NCI-H446 treated with DMSO at 0.1 percent for 48 hours (cell line): ENCODE measurements around the gene PACS2.
"Not testable (repeated sequence)": the region's sequence is repeated elsewhere in the genome, so short reads cannot be mapped to it uniquely, and the experiment has no call there.

Source experiments
- DNase-seq: peaks from one replicate; lab custom pipeline; 2025; lab: John Stamatoyannopoulos, UW

PACS2 gene

DNA sequence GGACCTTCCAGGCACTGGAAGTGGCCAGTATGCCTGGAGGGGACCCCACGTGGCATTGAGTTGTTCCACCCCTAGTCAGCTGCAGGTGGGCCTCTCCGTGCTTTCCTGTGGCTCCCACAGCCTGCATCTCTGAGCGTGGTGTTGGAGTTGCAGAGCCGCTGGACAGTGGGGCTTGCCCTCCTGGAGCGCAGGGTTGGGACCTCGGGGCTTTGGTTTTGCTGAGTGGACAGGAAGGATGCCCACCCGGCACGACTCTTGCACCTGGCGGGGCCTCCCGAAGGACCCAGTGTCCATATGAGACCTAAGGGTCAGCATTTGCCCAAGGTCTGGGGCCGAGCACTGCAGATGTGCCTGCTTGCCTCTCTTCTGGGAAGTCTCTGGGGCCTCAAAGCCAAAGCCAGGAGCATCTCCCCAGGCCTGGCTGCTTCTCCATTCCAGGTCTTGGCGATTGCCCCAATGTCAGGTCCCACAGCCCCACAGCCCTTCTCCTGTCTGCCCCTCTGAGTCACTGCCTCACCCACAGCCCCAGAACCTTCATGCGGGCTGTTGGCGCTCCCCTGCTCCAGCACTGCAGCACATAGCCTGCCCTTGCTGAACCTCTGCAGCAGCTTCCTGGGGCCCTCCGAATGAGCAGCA lies 1.5 kb downstream of the PACS2 start:
- no peak for DNase-seq

DNA sequence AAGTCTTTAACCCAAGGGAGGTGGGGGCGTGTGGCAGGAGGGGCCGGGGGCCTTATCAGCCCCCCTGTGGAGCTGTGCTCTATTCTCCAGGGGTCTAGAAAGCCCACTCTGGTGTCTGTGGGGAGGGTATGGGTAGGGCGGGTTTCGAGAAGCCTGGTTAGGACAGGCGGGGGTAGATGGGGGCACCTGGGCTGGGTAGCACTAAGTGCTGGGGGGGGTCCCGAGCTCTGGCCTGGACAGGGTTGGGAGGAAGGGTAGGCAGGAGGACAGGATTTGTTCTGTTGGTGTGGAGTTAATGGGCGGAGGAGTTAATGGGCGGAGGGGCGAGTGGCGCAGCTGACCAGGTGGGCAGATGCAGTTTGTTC lies 2.0 kb downstream of the PACS2 start:
- DNase-seq = no peak

DNA sequence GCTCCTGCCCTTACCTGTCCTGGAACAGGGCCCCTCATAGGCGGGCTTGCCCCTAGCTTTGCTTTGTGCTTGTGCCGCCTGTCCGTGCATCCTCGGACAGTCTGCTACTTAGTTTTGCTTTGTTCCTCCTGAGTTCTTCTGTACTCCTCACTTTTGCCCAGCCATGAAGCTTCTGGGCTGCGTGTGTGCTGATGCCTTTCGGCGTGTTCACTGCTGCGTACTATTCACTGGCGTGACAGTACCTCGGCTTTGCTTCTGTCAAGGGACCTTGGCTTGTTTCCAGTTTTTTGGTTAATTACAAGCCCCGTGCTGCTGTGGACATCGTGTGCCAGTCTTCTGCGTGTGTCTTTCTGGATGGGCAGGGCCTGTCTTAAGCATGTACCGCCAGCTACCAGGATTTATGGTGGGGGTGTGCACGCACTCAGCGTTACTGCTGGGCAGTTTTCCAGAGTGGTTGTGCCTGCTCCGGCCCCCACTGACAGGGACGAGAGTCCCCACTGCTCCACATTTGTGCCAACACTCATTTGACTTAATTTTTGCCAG lies 2.5 kb downstream of the PACS2 start:
- DNase-seq = peak; percentile 30

DNA sequence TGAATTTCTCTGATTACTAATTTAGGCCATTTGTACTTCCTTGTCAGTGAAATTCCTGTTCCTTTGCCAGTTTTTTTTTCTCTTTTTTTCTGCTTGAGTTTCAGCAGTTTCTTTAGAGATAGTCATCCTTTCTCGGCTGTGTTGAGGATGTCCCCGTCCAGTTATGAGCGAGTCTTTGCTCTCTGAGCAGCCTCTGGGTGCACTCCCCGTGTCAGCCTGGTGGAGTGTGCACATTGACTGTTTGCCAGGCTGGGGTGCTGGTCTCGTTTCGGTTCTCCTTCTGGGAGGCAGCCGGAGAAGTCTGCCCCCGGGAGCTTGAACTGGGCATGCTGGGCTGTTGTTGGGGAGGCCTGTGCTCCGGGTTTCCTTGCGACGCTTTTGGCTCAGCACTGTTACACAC lies 3.0 kb downstream of the PACS2 start:
- DNase-seq = no peak

DNA sequence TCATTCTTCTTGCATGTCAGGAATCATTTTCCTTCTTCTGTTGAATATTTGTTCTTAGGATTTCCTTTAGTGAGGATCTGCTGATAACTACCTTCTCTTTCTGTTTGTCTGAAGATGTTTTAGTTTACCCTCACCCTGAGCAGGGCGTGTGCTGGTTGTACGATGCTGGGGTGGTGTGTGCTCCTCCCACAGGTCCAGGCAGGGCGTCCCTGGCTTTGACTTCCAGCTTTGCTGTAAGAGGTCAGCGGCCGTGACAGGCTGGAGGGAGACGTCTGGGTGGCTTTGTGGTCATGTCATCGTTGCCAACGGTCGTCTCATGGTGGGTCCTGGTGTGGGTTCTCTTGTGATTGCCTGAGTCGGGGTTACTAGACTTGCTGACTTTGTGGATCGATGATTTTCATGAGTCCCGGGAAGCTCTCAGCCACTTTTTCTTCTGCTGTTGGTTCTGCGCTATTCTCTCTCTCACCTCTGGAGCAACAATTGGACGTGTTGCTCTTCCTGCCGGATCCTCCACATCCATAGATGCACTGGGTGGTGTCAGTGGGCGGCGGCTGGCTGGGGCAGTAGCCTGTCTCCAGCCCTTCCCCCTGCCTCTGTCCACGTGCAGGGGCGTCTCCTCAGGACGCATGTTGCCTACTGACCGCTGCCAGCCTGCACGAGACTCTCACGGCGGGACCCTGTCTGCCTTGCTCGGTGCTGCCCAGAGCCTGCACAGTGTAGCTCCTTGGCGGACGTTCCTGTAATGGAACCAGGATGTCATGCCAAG lies 8.4 kb downstream of the PACS2 start:
- DNase-seq = no peak

DNA sequence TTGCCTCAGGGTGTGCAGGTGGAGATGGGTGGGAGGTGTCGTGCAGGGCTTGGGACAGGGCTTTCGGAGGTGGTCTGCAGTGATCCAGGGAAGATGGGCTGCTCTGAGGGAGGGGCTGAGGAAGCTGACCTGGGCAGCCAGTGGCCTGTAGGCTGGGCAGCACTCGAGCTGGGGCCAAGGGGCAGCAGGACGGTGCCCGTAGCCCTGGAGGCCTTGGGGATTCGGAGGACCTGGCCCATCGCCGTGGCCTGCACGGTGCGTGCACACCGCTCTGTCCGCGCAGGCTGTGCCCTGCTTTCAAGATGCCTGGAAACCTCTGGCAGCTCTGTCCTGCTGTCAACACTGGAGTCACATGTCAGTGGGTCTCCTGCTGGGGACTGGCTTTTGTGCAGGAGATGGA lies 9.1 kb downstream of the PACS2 start:
- no peak for DNase-seq

DNA sequence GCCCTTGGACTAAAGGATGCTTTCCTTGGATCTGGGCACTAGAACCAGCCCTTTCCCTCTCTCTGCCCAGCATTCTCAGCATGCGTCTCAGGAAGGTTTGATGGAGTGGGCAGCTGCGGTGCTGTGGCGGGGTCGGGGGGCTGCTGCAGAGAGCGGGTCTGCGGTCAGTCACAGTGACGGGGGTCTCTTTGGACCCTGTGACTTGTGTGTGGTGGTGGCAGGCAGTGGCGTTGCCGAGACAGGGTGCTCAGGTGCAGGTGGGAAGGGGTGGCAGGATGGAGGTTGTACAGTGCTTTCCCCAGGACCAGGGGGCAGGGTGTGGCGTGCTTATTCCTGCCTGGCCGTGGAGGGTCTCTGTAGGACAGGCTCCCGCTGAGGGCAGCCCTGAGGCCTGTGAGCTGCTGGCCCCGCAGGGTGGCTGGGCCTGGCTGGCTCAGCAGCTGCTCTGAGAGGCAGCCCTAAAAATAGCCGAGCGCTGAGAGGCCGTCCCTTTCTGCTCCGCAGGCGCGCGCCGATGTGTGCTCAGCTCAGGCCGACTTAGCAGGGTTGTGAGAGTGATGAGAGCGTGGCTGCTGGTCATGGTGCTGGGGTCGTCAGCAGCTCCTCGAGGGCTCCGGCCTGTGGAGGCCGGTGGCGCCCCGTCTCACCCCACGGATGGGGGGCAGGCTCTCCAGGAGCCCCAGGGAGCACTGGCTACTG lies 9.7 kb downstream of the PACS2 start:
- DNase-seq = no peak

DNA sequence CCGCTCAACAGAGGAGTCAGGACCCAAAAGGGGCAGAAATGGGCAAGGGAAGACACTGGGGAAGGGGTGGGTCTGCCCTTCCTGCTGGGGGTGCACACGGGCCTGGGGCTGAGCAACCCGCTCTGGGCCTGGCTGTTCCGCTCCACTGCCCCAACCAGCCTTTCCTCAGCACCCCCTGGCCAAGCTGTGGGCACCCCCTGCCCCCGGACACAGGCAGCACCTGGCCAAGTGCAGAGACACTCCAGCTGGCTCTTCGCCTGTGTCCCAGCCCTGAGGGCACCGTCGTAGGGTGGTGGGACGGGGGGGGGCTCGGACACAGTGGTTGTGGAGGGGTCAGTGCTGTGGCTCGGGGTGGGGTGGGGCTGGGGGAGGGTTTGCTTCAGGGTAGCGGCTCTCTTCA lies 10.3 kb downstream of the PACS2 start:
- DNase-seq = no peak

DNA sequence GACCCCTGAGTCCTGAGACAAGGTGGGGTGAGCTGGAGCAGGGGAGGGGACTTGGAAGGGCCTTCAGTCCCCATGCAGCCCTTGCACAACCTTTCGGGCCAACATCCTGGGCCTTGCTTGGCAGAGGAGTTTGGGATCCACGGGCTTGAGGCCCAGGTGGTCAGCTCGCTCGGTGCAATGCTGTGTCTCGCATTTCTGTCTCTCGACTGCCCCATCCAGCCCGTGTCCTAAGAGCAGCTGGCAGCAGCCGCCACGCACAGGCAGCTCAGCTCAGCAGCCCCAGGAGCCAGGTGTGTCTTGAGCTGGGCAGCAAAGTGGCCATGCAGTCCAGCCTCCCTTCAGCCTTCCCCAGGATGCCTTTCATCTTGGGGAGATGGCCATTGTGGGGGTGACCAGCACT lies 10.8 kb downstream of the PACS2 start:
- DNase-seq = no peak

DNA sequence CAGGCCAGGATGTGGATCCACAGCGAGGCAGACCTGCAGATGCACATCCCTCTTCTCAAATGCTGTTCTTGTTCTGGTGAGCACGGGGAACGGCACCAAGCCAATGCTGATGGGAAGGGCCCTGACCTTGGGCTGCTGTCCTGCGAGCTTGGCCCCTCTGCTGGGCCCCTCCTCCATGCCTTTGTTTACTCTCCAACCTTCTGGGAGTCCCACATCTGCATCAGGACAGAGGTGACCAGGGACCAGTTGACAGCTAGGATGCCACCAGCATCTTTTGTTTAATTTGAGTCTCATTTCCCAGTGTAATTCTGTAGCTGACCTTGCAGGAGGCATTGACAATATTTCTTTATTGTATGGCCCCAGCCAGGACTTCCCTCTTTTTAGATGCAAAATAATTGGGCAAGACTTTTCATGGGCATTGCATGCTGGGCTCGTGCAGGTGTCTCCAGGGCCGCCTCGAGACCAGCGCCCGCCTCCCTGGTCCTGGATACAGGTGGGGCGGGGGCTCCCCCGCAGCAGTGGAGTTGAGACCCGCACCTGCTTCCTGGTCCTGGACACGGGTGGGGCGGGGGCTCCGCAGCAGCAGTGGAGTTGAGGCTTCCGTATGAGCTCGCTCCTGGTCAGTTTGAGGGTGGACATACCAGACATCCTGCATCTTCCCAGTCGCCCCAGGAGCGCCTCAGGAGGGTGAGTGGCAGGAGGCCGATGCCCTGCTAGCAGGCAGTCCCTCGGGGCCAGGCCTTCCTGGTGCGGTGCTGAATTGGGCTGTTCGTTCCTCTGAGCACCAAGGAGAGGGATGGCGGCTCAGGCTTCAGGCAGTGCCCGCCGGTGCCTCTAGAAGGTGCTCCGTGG lies 11.4 kb downstream of the PACS2 start:
- DNase-seq = no peak

DNA sequence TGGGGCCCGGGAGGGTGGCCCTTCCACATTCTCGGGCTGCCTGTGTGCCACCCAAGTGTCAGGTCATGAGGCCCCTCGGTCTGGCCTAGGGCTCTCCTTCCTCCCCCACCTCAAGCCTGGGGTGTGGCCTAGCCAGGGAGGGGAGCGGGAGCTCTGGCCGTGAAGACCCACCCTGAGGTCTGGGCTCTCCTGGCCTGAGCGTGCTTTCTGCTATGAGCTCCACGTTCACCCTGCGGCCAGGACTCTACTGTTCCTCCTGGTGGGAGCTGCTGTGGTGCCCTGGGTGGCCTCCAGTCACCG lies 12.0 kb downstream of the PACS2 start:
- DNase-seq = no peak

DNA sequence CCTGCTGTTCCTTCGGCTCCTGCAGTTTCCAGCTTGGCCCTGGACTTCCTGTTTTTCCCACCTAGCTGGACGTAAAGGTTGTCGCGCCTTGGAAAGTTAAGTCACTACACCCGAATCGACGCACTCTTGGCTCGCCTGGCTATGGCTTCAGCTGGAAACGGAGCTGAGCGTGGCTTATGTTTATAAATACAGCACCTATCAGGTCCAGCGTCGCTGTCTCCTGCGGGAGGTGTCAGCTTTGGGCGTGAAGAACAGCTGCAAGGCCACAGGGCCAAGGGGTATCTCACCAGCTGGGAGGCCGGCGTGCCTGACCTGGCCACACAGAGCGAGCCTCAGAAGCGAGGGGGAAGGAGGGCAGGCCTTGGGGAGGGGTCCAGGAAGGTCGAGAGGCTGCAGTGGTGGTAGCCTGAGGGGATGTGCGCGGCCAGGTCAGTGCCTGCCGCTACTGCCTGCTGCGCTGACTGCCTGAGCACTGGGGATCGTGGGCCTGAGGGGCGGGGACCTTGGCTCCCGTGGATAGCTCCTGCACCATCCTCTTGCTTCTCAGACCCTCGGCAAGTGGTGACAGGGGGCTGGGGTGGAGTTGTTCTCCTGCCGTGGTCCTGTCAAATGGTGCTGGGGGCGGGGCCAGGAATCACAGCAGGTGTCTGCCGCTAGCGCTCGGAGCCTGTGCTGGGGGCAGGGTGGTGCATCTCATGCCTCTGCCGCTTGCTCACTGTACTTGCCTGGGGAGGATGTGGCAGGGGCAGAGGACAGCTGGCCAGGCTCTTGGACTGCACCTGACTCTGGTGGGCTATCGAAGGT lies 12.5 kb downstream of the PACS2 start:
- no peak for DNase-seq

DNA sequence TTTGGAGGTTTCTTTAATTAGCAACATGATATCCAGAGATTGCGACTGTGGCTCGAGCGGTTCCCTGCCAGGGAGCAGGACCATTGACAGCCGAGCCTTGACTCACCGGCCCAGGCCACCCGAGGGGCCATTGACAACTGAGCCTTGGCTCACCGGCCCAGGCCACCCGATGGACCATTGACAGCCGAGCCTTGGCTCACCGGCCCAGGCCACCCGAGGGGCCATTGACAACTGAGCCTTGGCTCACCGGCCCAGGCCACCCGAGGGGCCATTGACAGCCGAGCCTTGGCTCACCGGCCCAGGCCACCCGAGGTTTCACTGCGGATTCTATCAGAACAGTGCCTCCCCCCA lies 13.1 kb downstream of the PACS2 start:
- not testable (repeated sequence) for DNase-seq

DNA sequence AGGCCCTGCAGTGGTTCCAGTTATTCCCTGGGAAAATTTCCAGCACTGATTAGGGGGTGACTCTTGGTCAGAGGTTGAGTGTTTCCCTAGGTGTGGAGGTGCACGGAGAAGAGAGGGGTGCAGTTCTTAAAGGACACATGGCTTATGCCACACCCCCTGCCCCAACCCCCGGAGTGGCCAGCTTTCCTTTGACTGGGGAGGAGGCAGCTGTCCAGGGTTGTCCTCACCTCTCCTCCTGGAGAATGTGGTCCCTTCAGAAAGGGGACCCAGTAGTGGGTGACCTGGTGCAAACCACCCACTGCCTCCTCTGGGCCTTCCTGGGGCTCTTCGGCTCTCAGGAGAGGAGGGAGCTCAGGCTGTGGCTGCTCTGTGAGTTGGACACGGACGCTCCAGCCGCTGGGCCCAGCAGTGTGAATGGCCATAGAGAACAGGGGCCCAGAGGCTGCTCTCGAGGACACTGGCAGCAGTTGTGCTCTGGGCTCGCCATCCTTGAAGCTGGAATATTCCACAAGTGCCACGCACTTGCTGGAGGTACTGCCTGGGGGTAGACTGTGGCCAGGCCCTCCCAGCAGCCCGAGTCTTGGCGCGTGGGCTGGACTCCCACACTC lies 13.6 kb downstream of the PACS2 start:
- DNase-seq = no peak

DNA sequence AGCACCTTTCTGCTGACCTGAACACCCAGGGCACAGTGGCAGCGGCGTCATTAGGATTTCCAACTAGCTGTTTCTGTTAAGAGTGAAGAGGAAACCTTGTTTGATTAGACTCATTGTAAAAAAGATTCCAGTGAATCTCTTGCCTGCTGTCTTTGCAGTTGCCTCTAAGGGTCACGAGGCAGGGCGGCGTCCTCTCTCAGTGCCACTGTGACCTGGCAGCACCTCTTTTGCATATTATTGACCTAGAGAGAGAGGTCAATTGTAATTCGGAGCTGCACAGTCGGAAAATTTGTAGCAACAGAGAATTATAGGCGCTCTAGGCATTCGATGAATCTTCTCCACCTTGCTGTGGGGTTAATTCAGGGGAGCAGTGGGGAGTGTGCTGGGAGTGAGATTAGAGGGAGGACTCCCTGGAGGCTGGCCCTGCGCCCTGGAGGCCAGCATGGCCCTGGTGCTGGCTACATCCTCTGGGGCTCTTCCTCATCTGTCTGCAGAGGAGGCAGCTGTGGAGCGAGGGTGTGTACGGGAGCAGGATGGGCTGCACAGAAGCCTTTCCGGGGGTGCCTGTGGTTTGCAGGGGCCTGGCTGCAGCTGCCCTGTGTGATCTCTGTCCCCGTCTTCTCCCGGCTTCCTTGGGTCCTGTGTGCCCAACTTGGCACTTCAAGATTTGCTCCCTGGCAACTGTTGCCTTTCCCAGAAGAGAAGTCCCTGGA lies 14.3 kb downstream of the PACS2 start:
- DNase-seq = no peak

DNA sequence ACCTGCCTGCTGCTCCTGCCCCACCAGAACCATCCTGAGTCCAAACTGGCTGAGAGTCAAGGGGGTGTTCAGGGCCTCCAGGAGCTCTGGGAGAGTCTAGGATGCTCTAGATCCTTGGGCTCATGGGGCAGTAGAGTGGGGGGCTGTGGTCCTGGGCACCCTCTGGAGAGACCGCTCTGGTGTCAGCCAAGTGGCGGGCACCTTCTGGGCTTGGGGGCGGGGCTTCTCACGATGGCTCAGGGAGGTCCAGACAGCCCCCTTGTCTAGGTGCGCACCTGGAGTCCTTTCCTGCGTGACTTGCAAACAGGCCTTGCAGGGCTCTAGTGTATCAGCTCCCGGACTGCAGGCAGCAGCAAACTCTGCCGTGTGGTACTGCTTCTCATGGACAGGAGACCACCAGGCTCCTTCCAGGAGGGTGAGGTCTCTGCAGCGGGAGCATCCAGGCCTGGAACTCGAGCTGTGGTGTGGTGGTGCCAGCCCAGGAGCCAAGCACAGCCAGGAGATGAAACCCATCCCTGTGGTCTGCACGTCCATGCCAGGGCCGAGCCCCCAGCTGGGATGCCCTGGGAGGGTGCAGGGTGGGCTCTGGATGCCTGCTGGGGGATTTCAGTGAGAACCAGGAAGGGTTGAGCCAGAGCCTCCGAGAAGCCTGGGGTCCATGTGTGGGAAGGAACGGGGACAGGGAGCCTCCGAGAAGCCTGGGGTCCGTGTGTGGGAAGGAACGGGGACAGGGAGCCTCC lies 15.0 kb downstream of the PACS2 start:
- no peak for DNase-seq

DNA sequence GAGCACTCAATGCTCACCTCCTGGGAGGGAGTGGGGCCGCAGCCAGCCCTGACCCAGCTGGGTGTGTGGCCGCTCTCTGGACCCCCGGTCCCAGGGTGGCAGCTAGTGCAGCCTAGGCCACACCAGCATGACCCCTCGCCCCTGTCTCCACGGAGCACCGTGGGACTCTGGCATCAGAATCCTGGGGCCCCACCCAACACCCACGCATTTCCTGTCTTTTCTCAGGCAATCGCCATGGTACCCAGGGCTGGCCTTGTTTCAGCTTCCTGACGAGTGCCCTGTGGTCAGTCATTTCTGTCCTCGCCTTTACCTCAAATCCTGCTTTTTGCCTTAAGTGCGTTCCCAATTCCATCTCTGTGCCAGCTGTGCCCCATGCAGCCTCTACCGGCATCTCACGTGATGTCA lies 15.9 kb downstream of the PACS2 start:
- no peak for DNase-seq

DNA sequence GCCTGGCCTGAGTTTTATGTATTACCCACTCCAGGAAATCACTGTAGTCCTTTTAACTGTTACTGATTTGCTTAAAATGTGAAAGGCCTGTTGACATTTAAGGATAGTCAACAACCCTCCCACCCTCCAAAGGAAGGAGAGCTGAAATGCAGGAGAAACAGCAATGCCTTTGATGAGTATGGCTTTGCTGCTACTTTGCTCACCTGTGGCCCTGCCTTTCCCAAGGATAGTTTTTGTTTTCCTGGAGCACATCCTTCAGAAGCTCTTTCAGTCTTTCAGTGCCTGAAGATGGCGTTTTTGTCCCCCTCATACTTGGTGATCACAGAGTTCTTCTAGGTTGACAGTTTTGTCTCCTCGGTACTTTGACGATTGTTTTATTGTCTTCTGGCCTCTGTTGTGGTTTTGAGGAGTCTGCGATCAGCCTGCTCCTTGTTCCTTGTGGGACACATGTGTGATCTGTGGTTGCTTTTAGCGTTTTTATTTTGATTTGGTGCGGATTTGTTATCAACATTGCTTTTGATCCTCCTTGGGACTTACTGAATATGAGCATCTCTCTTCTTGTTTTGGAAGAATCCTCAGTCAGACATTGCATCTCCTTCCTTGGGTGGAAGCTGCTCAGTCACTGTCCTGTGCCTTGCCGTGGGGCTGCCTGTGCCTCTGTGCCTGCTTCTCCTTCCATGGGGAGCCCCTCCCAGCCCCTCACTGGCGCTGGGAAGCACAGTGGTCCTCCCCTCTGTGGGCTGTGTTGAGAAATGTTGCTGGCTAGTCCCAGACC lies 17.2 kb downstream of the PACS2 start:
- no peak for DNase-seq

DNA sequence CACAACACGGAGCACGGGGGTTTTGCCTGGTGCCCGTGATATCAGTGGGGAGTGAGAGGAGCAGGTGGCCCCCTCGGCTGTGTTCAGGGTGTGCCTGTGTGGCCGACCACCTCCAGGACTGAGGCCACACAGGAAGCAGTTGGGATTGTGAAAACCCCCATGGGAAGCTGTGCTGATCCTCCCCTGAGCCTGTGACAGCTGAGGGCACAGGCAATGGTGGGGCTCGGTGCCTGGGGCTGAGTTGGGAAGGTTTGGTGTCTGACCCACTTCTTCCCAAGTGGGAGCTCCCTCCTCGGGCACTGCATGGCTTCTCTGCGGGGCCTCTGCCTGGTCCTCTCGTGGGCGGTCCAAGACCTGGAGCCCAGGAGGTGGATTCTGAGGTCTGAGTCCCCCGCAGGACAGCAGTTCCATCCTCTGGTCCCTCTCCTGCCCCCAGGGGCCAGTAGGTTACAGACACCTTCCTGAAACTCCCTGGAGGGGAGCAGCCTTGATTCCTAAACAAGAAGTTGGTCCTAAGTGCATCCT lies 17.9 kb downstream of the PACS2 start:
- no peak for DNase-seq
